Esophagus squamous epithelium (tissue), 5 donors: Measurements from ENCODE around the gene TRIM62. TPM values are rescaled to one million over a fixed set of nuclear protein-coding genes. Genes with fewer than 3 reads are reported as not detected.

Source experiments
- DNase-seq: peaks from one replicate; lab custom pipeline; 2025; lab: John Stamatoyannopoulos, UW
- H3K27ac ChIP-seq, 4 donors: fragments of 200-600 bp; sonication (generic); one replicate each; pipeline ENCODE4 v1.5.1; 2016 to 2019; ENCODE audit warnings: mild to moderate bottlenecking in 1 of 4
- H3K27me3 ChIP-seq, 4 donors: fragments of 200-600 bp; sonication (generic); 1 replicate in 3 of 4; 2 replicates in 1 of 4; pipeline versions ENCODE4 v1.5.1 to v1.6.0; 2017 to 2021; ENCODE audit warnings: antibody characterized with exemption in 1 of 4
- H3K36me3 ChIP-seq, 3 donors: fragments of 200-600 bp; sonication (generic); one replicate each; pipeline ENCODE4 v1.5.1; 2016 to 2019
- H3K4me1 ChIP-seq, 3 donors: fragments of 200-600 bp; sonication (generic); one replicate each; pipeline ENCODE4 v1.5.1; 2017 to 2019
- H3K4me3 ChIP-seq, 4 donors: fragments of 200-600 bp; sonication (generic); 1 replicate in 3 of 4; 2 replicates in 1 of 4; pipeline ENCODE4 v1.5.1; 2016 to 2019; ENCODE audit warnings: mild to moderate bottlenecking in 2 of 4, moderate library complexity in 1 of 4
- H3K9me3 ChIP-seq, 3 donors: fragments of 200-600 bp; sonication (generic); one replicate each; pipeline ENCODE4 v1.5.1; 2016 to 2019
- POLR2A ChIP-seq, 4 donors: fragments of 450-650 bp; IDR thresholded peaks; one replicate each; pipeline ENCODE4 v1.6.1; 2017; ENCODE audit warnings: antibody characterized with exemption in 4 of 4, mild to moderate bottlenecking in 4 of 4, moderate library complexity in 3 of 4
- WGBS, 2 donors: methylation state at CpG; one replicate each; pipeline ENCODE4 v1.1.5; 2018; 5-methylcytosine and 5-hydroxymethylcytosine counted together
- intact Hi-C: fragments of 100-400 bp; cut with DNase I; formaldehyde crosslinking; loops from one replicate; pipeline ENCODE4 v1.15.0; 2022
- total RNA-seq, 4 donors: library from RNA; depleted of rRNA; stranded (reverse); fragments of >200 nt; gene quantifications; one replicate each; pipeline ENCODE4 v1.1.0, GENCODE V29; 2016
- TF ChIP-seq, protein P1 (sequence below), 6 experiments: fragments of 450-650 bp in 4 of 6; fragments of 200-600 bp in 2 of 6; sonication (generic) in 2 of 6; IDR thresholded peaks; one replicate each; pipeline ENCODE4 v1.5.1; 2016 to 2019; ENCODE audit warnings: antibody characterized with exemption in 6 of 6, mild to moderate bottlenecking in 4 of 6, moderate library complexity in 4 of 6
- donor health status: DM: yes; HTN: yes; CAD: no.

The TRIM62 gene
- 10 to 100 TPM in 1 of 4 donors, 1 to 10 TPM in 3; 5.4 to 17.7 (median 8.0) TPM for total RNA-seq

DNA sequence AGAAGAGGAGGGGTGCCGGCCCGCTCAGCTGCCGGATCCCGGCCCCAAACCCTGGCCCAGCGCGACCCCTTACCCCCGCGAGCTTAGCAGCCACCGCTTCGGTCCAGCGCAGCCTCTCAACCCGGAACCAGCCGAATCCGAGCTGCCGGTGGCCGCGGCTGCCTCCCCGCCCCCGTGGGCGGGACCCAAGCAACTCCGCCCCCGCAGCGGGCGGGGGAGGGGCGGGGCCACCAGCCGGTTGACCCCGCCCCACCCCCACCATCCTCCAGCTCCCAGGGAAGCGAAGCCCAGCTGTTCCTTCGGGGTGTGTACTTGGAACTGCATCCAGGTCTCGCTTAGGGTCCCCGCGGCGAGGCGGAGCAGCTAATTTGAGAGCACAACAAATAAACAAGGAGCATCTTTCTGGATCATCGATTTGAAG lies at the start of gene TRIM62:
TRIM62 (minus strand) TSS at position 123 of the 421 bp plus-strand sequence. CDS start 611 bp downstream, outside the sequence.
- 0% methylated on average over 7 to 13 of the region's 35 CpGs for WGBS, 2 donors
- TF ChIP-seq, protein P1, sequence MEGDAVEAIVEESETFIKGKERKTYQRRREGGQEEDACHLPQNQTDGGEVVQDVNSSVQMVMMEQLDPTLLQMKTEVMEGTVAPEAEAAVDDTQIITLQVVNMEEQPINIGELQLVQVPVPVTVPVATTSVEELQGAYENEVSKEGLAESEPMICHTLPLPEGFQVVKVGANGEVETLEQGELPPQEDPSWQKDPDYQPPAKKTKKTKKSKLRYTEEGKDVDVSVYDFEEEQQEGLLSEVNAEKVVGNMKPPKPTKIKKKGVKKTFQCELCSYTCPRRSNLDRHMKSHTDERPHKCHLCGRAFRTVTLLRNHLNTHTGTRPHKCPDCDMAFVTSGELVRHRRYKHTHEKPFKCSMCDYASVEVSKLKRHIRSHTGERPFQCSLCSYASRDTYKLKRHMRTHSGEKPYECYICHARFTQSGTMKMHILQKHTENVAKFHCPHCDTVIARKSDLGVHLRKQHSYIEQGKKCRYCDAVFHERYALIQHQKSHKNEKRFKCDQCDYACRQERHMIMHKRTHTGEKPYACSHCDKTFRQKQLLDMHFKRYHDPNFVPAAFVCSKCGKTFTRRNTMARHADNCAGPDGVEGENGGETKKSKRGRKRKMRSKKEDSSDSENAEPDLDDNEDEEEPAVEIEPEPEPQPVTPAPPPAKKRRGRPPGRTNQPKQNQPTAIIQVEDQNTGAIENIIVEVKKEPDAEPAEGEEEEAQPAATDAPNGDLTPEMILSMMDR (IDR thresholded peaks at IDR 0.05) = peak in 1 of 6 experiments; percentile 8
- TF ChIP-seq POLR2A (IDR thresholded peaks at IDR 0.05) = peak in 2 of 4 donors; percentile 29 to 66
- Histone ChIP-seq H3K4me3 (peak within 1 kb of the TSS; percentile 80 to 95 (median 90)), H3K4me1 (peaks cover 5 to 37% (median 6%) of the 10 kb centered on the region in 3 donors), H3K9me3 (no peaks in the 10 kb centered on the region), H3K27me3 (peaks cover 0 to 3% (median 0%) of the 10 kb centered on the region in 4 donors), H3K36me3 (peaks cover 0 to 11% (median 0%) of the 10 kb centered on the region in 3 donors), H3K27ac (peak within 1 kb of the TSS; percentile 83 to 92 (median 88))
- DNase-seq = peak; percentile 30
- intact Hi-C loops = no loop called here

DNA sequence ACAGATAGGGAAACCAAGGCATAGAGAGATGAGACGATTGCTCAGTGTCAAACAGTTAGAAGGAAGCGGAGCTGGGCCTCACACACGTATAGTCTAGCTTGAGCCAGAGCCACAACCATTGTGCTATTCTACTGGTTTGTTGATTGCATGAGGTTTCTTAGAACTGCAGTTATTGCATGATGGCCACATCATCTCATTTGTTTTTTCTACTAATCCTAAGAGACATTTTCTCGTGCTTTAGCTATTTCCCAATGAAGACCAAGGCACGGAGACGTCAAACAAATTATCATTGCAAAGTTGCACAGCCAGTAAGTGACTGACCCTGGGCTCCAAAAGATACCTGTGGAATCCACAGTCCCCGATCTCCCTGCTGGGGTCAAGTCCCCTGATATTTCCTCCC lies 49.3 kb upstream of the TRIM62 start:
- no peak for TF ChIP-seq POLR2A (IDR thresholded peaks at IDR 0.05)
- TF ChIP-seq, protein P1 (IDR thresholded peaks at IDR 0.05) = no peak
- intact Hi-C loops = no loop called here
- no peaks in the 10 kb centered on the region for H3K27me3 ChIP-seq

DNA sequence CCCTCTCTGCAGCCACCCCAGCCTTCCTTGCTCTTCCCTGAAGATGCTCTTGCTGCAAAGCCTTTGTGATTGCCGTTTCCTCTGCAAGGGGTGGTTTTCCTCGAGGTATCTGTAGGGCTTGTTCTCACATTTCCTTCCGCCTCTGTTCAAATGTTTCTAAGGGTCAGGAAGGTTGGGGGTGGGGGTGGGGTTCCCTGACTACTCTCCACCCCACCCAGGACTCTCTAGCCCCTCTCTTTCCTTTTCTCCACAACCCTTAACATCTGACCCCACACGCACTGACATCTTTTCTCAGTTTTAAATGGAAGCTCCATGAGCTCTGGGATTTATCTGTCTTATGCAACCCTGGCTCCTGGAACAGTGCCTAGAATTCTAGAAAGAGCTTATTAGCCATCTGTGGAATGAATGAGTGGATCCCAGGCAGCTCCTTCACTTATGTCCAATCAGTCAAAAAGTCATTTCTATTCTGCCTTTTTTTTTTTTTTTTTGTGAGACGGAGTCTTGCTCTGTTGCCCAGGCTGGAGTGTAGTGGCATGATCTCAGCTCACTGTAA lies 47.2 kb upstream of the TRIM62 start:
- 26 to 35% methylated on average over 5 of the region's 5 CpGs for WGBS, 2 donors
- TF ChIP-seq, protein P1 (IDR thresholded peaks at IDR 0.05) = no peak
- no peak for TF ChIP-seq POLR2A (IDR thresholded peaks at IDR 0.05)
- no peak overlapping the region for H3K27ac ChIP-seq

More for the DNA sequence above, 49.3 kb upstream of the TRIM62 start:
- no peaks in the 10 kb centered on the region for H3K9me3 ChIP-seq
- 93 to 96% methylated on average over 7 of the region's 7 CpGs for WGBS, 2 donors
- H3K36me3 ChIP-seq = no peaks in the 10 kb centered on the region
- H3K27ac ChIP-seq = no peak overlapping the region
- H3K4me3 ChIP-seq = no peak overlapping the region
- H3K4me1 ChIP-seq = peaks cover 0 to 24% (median 9%) of the 10 kb centered on the region in 3 donors
- DNase-seq = no peak

DNA sequence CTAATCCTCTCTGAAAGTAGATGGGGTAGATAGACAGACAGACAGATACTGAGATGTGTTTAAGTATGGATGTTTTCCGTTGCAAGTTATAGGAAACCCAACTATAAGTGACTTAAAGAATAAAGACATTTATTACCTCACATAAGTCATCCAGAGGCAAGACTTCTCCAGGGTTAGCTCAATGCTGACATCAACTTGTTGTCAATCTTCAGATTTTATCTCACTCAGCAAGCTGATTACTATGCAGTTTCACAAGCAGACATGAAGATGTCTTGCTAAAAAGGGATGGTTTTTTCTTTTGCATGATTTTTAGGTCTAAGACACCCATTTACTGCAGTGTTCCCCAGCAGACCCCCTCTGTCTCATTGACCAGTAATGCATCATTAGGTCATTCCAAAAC lies 43.7 kb upstream of the TRIM62 start:
- intact Hi-C loops = no loop called here
- peaks cover 0 to 7% (median 5%) of the 10 kb centered on the region in 3 donors for H3K9me3 ChIP-seq
- H3K27me3 ChIP-seq = no peaks in the 10 kb centered on the region
- TF ChIP-seq, protein P1 (IDR thresholded peaks at IDR 0.05) = no peak
- no peak for TF ChIP-seq POLR2A (IDR thresholded peaks at IDR 0.05)
- DNase-seq = no peak
- H3K27ac ChIP-seq = no peak overlapping the region
- 73 to 88% methylated on average over 1 of the region's 1 CpG for WGBS, 2 donors
- no peaks in the 10 kb centered on the region for H3K36me3 ChIP-seq
- H3K4me1 ChIP-seq = peaks cover 6 to 35% (median 15%) of the 10 kb centered on the region in 3 donors
- no peak overlapping the region for H3K4me3 ChIP-seq

More for the DNA sequence above, 47.2 kb upstream of the TRIM62 start:
- H3K36me3 ChIP-seq = no peaks in the 10 kb centered on the region
- H3K9me3 ChIP-seq = peaks cover 0 to 7% (median 5%) of the 10 kb centered on the region in 3 donors
- no peak for DNase-seq
- no peak overlapping the region for H3K4me3 ChIP-seq
- H3K4me1 ChIP-seq = peaks cover 0 to 16% (median 6%) of the 10 kb centered on the region in 3 donors
- H3K27me3 ChIP-seq = no peaks in the 10 kb centered on the region
- intact Hi-C loops = no loop called here

DNA sequence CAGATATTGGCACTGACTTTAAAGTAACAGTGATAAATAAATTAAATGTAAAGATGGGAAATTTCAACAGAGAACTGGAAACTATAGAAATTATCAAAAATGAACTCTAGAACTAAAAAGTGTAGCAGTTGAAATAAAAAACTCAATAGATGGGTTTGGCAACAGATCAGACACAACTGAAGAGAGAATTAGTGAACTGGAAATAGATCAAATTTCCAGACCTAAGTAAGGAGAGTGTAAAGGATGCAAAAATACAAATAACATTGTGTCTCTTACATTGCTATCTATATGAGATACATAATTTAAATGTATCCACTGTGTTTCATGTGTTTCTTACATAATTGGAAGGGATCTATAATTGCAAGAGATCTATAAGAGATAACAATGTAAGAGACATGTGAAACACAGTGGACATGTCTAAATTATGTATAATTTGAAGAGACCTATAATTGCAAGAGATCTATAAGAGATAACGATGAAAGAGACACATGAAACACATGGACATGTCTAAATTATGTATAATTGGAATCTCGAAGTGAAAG lies 42.4 kb upstream of the TRIM62 start:
- intact Hi-C loops = no loop called here

More for the DNA sequence above, 42.4 kb upstream of the TRIM62 start:
- peaks cover 0 to 7% (median 5%) of the 10 kb centered on the region in 3 donors for H3K9me3 ChIP-seq
- no peak for DNase-seq
- no peaks in the 10 kb centered on the region for H3K27me3 ChIP-seq
- no peaks in the 10 kb centered on the region for H3K36me3 ChIP-seq
- 81 to 90% methylated on average over 2 of the region's 2 CpGs for WGBS, 2 donors
- no peak overlapping the region for H3K27ac ChIP-seq
- no peak for TF ChIP-seq POLR2A (IDR thresholded peaks at IDR 0.05)
- TF ChIP-seq, protein P1 (IDR thresholded peaks at IDR 0.05) = no peak
- H3K4me3 ChIP-seq = no peak overlapping the region
- H3K4me1 ChIP-seq = peaks cover 15 to 46% (median 25%) of the 10 kb centered on the region in 3 donors
